ENCODE results near the gene ATRNL1.

ATRNL1 gene

GRCh38 chr10:115572740-115573455, 479.7 kb downstream of the ATRNL1 start:
- Histone ChIP-seq H3K4me3 (ENCODE audit: low read depth, low read length) (no peak overlapping the region), H3K79me2 (no peaks in the 10 kb centered on the region), H3K4me1 (no peaks in the 10 kb centered on the region), H3K9ac (no peak overlapping the region), H3K27ac (no peak overlapping the region), H3K36me3 (ENCODE audit: control insufficient read depth, insufficient read depth, low read length) (no peaks in the 10 kb centered on the region), H3K27me3 (ENCODE audit: control insufficient read depth, insufficient read depth, low read length) (no peaks in the 10 kb centered on the region), H3K4me2 (ENCODE audit: low read length) (no peak overlapping the region), H3K9me3 (ENCODE audit: control insufficient read depth, low read length) (no peaks in the 10 kb centered on the region), H2AFZ (no peak overlapping the region)
- peak; percentile 20 for TF ChIP-seq CTCF (IDR thresholded peaks at IDR 0.05)

- no peak overlapping the region for H2AFZ ChIP-seq
- H3K4me2 ChIP-seq (ENCODE audit: low read length), result no peak overlapping the region
- TF ChIP-seq CTCF (IDR thresholded peaks at IDR 0.05), result no peak
- no peak overlapping the region for H3K27ac ChIP-seq
- no peaks in the 10 kb centered on the region for H3K9me3 ChIP-seq (ENCODE audit: control insufficient read depth, low read length)
- H3K79me2 ChIP-seq, result no peaks in the 10 kb centered on the region
- no peaks in the 10 kb centered on the region for H3K27me3 ChIP-seq (ENCODE audit: control insufficient read depth, insufficient read depth, low read length)
- H3K4me3 ChIP-seq (ENCODE audit: low read depth, low read length), result no peak overlapping the region
- no peaks in the 10 kb centered on the region for H3K36me3 ChIP-seq (ENCODE audit: control insufficient read depth, insufficient read depth, low read length)
- H3K4me1 ChIP-seq, result no peaks in the 10 kb centered on the region
- no peak overlapping the region for H3K9ac ChIP-seq
These were observed 487.1 kb downstream of the ATRNL1 start for GRCh38 chr10:115580239-115580638.

- H3K9ac ChIP-seq, result no peak overlapping the region
- H3K36me3 ChIP-seq (ENCODE audit: control insufficient read depth, insufficient read depth, low read length), result no peaks in the 10 kb centered on the region
- H3K4me3 ChIP-seq (ENCODE audit: low read depth, low read length), result no peak overlapping the region
- H3K79me2 ChIP-seq, result no peaks in the 10 kb centered on the region
- H3K4me1 ChIP-seq, result no peaks in the 10 kb centered on the region
- H2AFZ ChIP-seq, result no peak overlapping the region
- no peak for TF ChIP-seq CTCF (IDR thresholded peaks at IDR 0.05)
- no peaks in the 10 kb centered on the region for H3K27me3 ChIP-seq (ENCODE audit: control insufficient read depth, insufficient read depth, low read length)
- no peak overlapping the region for H3K27ac ChIP-seq
- H3K4me2 ChIP-seq (ENCODE audit: low read length), result no peak overlapping the region
- H3K9me3 ChIP-seq (ENCODE audit: control insufficient read depth, low read length), result no peaks in the 10 kb centered on the region
These were observed 499.9 kb downstream of the ATRNL1 start for GRCh38 chr10:115593060-115593459.

- Histone ChIP-seq H3K4me2 (ENCODE audit: low read length) (no peak overlapping the region), H3K4me1 (peaks cover 12% of the 10 kb centered on the region), H3K4me3 (ENCODE audit: low read depth, low read length) (no peak overlapping the region), H3K9ac (no peak overlapping the region), H2AFZ (peak overlapping the region; percentile 61), H3K27ac (peak overlapping the region; percentile 3), H3K36me3 (ENCODE audit: control insufficient read depth, insufficient read depth, low read length) (no peaks in the 10 kb centered on the region), H3K27me3 (ENCODE audit: control insufficient read depth, insufficient read depth, low read length) (no peaks in the 10 kb centered on the region), H3K79me2 (no peaks in the 10 kb centered on the region), H3K9me3 (ENCODE audit: control insufficient read depth, low read length) (no peaks in the 10 kb centered on the region)
- no peak for TF ChIP-seq CTCF (IDR thresholded peaks at IDR 0.05)
These were observed 511.5 kb downstream of the ATRNL1 start for GRCh38 chr10:115604627-115605026.

GRCh38 chr10:115606086-115606485, 512.9 kb downstream of the ATRNL1 start:
- no peaks in the 10 kb centered on the region for H3K27me3 ChIP-seq (ENCODE audit: control insufficient read depth, insufficient read depth, low read length)
- no peaks in the 10 kb centered on the region for H3K36me3 ChIP-seq (ENCODE audit: control insufficient read depth, insufficient read depth, low read length)
- H3K9ac ChIP-seq, result no peak overlapping the region
- H3K4me2 ChIP-seq (ENCODE audit: low read length), result no peak overlapping the region
- TF ChIP-seq CTCF (IDR thresholded peaks at IDR 0.05), result no peak
- H3K9me3 ChIP-seq (ENCODE audit: control insufficient read depth, low read length), result no peaks in the 10 kb centered on the region
- H3K4me3 ChIP-seq (ENCODE audit: low read depth, low read length), result no peak overlapping the region
- H3K4me1 ChIP-seq, result peaks cover 12% of the 10 kb centered on the region
- H2AFZ ChIP-seq, result peak overlapping the region; percentile 49
- peak overlapping the region; percentile 84 for H3K27ac ChIP-seq
- no peaks in the 10 kb centered on the region for H3K79me2 ChIP-seq

All from parathyroid adenoma (tissue), 2 donors.